HG03439 (cell line): ENCODE data around the gene ACBD3.
A peak's percentile ranks its signal among the peaks of the same experiment; 100 is the strongest.

ENCODE experiments used
- ATAC-seq: cut with Tn5 transposase; IDR thresholded peaks from one replicate; pipeline ENCODE4 v1.9.1; 2021; ENCODE audit warnings: mild to moderate bottlenecking, moderate library complexity; ENCODE audit not compliant: unreplicated experiment

Gene ACBD3

GRCh38 chr1:226135059-226135651 lies 51.4 kb downstream of the ACBD3 start:
- ATAC-seq = no peak

GRCh38 chr1:226134170-226135058 lies 52.1 kb downstream of the ACBD3 start:
- ATAC-seq = no peak

- no peak for ATAC-seq
These were observed 52.9 kb downstream of the ACBD3 start for GRCh38 chr1:226133504-226134123.

- ATAC-seq = no peak
These were observed 53.6 kb downstream of the ACBD3 start for GRCh38 chr1:226132728-226133503.

- no peak for ATAC-seq
These were observed 54.9 kb downstream of the ACBD3 start for GRCh38 chr1:226131639-226132038.

- ATAC-seq = no peak
These were observed 57.3 kb downstream of the ACBD3 start for GRCh38 chr1:226129230-226129629.

GRCh38 chr1:226128487-226129075 lies 58.0 kb downstream of the ACBD3 start:
- no peak for ATAC-seq

GRCh38 chr1:226126824-226127569 lies 59.5 kb downstream of the ACBD3 start:
- ATAC-seq = no peak

GRCh38 chr1:226125831-226126230 lies 60.7 kb downstream of the ACBD3 start:
- ATAC-seq = no peak

- ATAC-seq = peak; percentile 33
These were observed 61.4 kb downstream of the ACBD3 start for GRCh38 chr1:226125097-226125630.

GRCh38 chr1:226123591-226124471 lies 62.7 kb downstream of the ACBD3 start:
- no peak for ATAC-seq

GRCh38 chr1:226123212-226123560 lies 63.4 kb downstream of the ACBD3 start:
- ATAC-seq = no peak

- ATAC-seq = peak; percentile 56
These were observed 64.7 kb downstream of the ACBD3 start for GRCh38 chr1:226121587-226122400.

- ATAC-seq = no peak
These were observed 65.4 kb downstream of the ACBD3 start for GRCh38 chr1:226121049-226121586.

- no peak for ATAC-seq
These were observed 66.1 kb downstream of the ACBD3 start for GRCh38 chr1:226120398-226120797.

GRCh38 chr1:226119169-226119568 lies 67.4 kb downstream of the ACBD3 start:
- no peak for ATAC-seq

GRCh38 chr1:226118357-226118756 lies 68.2 kb downstream of the ACBD3 start:
- ATAC-seq = no peak

- ATAC-seq = no peak
These were observed 69.2 kb downstream of the ACBD3 start for GRCh38 chr1:226117330-226117729.
